Brain pericyte (primary cell): Measurements from ENCODE around the gene FOXK1.

Source experiments
- DNase-seq: peaks from one replicate; pipeline ENCODE4 v3.0.0-alpha.2; 2012; ENCODE audit warnings: low read depth, low spot score

The FOXK1 gene

DNA sequence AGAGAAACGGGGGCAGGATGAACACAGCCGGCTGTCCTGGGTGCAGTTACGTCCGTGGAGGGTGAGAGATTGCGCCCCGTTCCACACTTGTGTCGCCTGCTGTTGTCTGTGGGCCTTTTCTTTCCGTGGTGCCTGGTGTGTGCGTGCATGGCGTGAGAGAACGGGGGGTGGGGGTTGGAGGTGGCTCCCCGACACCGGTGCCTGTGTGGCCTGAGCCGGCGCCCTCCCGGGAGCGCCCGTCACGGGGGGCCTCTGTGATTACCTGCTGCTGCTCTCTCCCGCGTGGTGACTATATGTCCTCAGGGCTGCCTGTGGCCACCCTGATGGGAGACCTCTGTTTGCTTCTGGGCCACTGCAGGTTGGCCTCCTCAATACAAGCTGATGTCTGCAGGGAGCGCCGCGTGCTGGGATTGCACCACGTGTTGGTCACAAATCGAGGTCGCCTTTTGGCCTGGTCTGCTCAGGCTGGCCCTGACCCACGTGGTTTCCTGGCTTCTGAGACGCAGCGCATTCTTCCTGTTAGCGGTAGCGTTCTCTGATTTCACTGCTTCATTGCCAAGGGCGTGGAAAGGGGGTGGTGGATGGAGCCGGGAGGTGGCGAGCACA lies 82.4 kb downstream of the FOXK1 start:
- DNase-seq = no peak

DNA sequence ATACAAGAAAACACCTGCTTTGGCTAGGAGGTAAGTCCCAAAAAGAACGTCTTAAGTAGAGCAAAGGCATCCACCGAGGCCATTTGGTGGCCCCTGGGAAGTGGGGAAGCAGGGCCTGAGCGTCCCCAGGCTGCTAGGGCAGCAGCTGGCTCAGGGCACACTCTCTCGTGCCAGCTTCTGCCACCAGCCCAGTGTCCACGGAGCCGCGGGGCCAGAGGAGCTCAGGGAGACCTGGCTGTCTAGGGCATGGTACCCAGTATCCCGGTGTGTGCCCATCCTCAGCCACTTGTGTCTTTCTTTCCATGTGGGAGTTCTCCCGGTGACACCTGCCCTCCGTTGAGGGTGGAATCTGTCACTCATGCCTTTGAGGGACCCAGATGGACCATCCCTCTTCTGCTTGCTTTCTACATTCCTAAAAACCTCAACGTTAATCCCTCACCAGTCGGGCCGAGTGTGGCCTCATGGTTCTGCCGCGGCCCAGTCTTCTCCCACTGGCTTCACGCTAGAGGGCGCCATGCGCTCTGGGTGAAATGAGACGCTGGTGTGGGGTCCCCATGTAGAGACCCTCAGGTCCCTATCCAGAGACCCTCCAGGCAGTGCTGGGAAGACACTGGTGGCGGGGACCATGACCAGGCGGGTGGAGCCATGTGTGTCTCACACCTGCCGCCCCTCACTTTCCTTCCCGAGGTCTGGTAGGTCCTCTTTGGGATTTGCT lies 83.8 kb downstream of the FOXK1 start:
- DNase-seq = no peak

DNA sequence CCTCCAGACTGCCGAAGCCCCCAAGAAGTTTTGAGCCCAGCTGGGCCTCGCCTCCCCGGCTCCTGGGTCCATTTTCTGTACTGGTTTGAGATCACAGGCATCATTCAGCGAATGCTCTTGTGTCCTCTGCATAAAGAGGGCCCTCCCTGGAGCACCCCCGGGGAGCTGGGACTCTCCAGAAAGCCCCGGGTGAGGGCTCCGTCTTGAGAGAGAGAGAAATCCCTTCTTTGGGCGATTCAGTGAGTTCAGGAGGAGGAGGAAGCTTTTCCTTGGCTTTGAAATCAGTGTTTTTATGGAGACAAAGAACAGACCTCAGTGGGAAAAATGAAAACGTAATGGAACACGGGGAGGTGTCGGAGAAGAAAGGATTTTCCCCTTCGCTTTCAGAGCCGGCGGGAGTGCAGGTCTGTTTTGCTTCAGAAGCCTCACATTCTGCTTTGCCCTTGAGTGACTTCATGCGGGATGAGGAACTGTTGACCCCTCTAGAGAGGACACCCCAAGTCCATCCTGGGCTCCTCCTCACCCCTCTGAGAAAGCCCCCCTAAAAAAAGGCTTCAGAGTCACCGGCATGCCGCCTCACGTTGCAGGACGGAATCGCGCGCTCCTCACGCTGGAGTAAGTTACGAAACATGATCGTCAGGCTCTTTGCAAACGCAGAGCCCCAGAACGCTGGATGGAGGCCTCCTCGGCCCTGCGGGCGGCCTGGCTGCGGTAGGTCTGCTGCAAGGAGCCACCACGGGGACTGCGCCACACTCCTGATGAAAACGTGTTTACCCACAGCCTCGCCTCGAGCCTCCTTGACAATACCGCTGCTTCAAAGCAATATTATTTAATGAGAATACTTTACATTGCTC lies 84.8 kb downstream of the FOXK1 start:
- no peak for DNase-seq

- DNase-seq = no peak
These were observed 86.8 kb downstream of the FOXK1 start for GRCh38 chr7:4768597-4769569.

- DNase-seq = no peak
These were observed 87.7 kb downstream of the FOXK1 start for GRCh38 chr7:4769761-4770160.

GRCh38 chr7:4770886-4771285 lies 88.8 kb downstream of the FOXK1 start:
- no peak for DNase-seq

GRCh38 chr7:4771737-4772136 lies 89.6 kb downstream of the FOXK1 start:
- DNase-seq = no peak

- DNase-seq = no peak
These were observed 90.2 kb downstream of the FOXK1 start for GRCh38 chr7:4772306-4772705.

- DNase-seq = no peak
These were observed 91.9 kb downstream of the FOXK1 start for GRCh38 chr7:4774007-4774406.

GRCh38 chr7:4774658-4775249 lies 92.7 kb downstream of the FOXK1 start:
- peak; percentile 29 for DNase-seq

- DNase-seq = peak; percentile 83
These were observed 93.3 kb downstream of the FOXK1 start, which contains the start of gene AP5Z1 for GRCh38 chr7:4775250-4775847. TSS of gene AP5Z1 (plus strand) at chr7:4775623. CDS start at chr7:4775716, 93 bp downstream.

- DNase-seq = no peak
These were observed 93.9 kb downstream of the FOXK1 start for GRCh38 chr7:4775848-4776623.

DNA sequence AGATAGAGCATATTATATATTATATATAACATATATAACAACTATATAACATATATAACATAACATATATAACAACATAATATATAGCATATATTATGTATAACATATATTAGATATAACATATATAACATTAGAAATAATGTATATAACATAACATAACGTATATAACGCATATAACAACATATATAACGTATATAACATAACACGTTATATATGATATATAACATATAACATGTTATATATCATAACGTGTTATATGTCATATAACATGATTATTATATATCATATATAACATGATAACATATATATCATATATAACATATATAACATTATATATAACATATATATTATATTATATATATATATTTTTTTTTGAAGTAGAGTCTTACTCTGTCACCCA lies 97.0 kb downstream of the FOXK1 start:
- no peak for DNase-seq

DNA sequence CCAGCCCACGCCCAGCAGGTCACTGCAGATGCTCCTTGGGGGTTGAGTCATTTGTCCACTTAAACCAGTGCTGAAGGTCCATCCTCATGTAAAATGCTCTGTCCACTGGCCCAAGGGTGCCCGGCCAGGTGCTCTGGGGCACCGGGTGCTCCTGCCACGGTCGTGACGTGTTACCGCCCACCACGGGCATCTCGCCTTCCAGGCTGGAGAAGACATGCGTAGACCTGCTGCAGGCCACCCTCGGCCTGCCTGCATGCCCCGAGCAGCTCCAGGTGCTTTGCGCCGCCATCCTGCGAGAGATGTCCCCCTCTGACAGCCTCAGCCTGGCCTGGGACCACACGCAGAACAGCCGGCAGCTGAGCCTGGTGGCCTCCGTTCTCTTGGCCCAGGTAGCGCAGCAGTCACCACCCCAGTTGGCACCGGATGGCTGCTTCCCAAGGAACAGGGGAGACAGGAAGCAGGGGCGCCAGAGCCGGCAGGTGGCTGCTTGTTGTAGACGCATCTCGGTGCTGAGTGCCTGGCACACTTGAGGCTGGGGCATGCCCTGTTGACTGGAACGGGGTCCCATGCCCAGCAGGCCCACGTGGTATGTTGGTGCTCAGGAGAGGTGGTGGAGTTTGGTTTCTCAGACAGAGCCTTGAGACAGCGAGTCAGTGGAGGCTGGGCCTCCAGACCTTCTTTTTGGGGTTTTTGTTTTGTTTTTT lies 99.4 kb downstream of the FOXK1 start:
- DNase-seq = no peak

GRCh38 chr7:4782333-4783291 lies 100.5 kb downstream of the FOXK1 start:
- DNase-seq = no peak

GRCh38 chr7:4783292-4783652 lies 101.2 kb downstream of the FOXK1 start:
- DNase-seq = no peak

- no peak for DNase-seq
These were observed 101.8 kb downstream of the FOXK1 start for GRCh38 chr7:4783762-4784351.

- no peak for DNase-seq
These were observed 102.7 kb downstream of the FOXK1 start for GRCh38 chr7:4784799-4785198.
